ENCODE measurements around the gene AIFM1. TPM values are rescaled to one million over a fixed set of nuclear protein-coding genes. Genes with fewer than 3 reads are reported as not detected.

Gene AIFM1
- total RNA-seq, 1 donor from 2014 or later, result 14.2 TPM

- Histone ChIP-seq H3K9me3 (no peaks in the 10 kb centered on the region), H3K36me3 (no peaks in the 10 kb centered on the region), H3K4me1 (peaks cover 46% of the 10 kb centered on the region), H3K4me3 (peak overlapping the region in 1 of 2 donors; percentile 16), H3K27ac (peak overlapping the region; percentile 76), H3K27me3 (no peaks in the 10 kb centered on the region)
- intact Hi-C loops (cut with DNase I), result loop anchor here (5.0 kb wide), 1 partner anchor 110 kb away; no protein-coding TSS in a partner anchor
- TF ChIP-seq, protein P1, sequence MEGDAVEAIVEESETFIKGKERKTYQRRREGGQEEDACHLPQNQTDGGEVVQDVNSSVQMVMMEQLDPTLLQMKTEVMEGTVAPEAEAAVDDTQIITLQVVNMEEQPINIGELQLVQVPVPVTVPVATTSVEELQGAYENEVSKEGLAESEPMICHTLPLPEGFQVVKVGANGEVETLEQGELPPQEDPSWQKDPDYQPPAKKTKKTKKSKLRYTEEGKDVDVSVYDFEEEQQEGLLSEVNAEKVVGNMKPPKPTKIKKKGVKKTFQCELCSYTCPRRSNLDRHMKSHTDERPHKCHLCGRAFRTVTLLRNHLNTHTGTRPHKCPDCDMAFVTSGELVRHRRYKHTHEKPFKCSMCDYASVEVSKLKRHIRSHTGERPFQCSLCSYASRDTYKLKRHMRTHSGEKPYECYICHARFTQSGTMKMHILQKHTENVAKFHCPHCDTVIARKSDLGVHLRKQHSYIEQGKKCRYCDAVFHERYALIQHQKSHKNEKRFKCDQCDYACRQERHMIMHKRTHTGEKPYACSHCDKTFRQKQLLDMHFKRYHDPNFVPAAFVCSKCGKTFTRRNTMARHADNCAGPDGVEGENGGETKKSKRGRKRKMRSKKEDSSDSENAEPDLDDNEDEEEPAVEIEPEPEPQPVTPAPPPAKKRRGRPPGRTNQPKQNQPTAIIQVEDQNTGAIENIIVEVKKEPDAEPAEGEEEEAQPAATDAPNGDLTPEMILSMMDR (IDR thresholded peaks at IDR 0.05), result peak in 1 of 3 experiments; percentile 9
- TF ChIP-seq POLR2AphosphoS5 (IDR thresholded peaks at IDR 0.05; ENCODE audit: insufficient read depth in 1 of 2, low read depth in 1 of 2), result no peak
- no peak for DNase-seq (ENCODE audit: extremely low spot score in 2 of 2)
Measured at GRCh38 chrX:130082244-130083106, 83.2 kb downstream of the AIFM1 start.

- TF ChIP-seq POLR2AphosphoS5 (IDR thresholded peaks at IDR 0.05; ENCODE audit: insufficient read depth in 1 of 2, low read depth in 1 of 2) (no peak), POLR2A (IDR thresholded peaks at IDR 0.05) (no peak)
- TF ChIP-seq, protein P1 (IDR thresholded peaks at IDR 0.05), result no peak
- Histone ChIP-seq H3K27ac (peak overlapping the region; percentile 76), H3K4me3 (no peak overlapping the region), H3K4me1 (peaks cover 40% of the 10 kb centered on the region), H3K27me3 (no peaks in the 10 kb centered on the region), H3K36me3 (no peaks in the 10 kb centered on the region), H3K9me3 (no peaks in the 10 kb centered on the region)
- DNase-seq (ENCODE audit: extremely low spot score in 2 of 2), result no peak
- intact Hi-C loops (cut with DNase I), result loop anchor here (5.0 kb wide), 1 partner anchor 111 kb away; no protein-coding TSS in a partner anchor
Measured at GRCh38 chrX:130081421-130082045, 84.1 kb downstream of the AIFM1 start.

- intact Hi-C loops (cut with DNase I), result loop anchor here (5.0 kb wide), 1 partner anchor 111 kb away; no protein-coding TSS in a partner anchor
- H3K4me1 ChIP-seq, result peaks cover 35% of the 10 kb centered on the region
- TF ChIP-seq POLR2AphosphoS5 (IDR thresholded peaks at IDR 0.05; ENCODE audit: insufficient read depth in 1 of 2, low read depth in 1 of 2) (no peak), POLR2A (IDR thresholded peaks at IDR 0.05) (no peak)
- TF ChIP-seq, protein P1 (IDR thresholded peaks at IDR 0.05), result no peak
- no peak overlapping the region for H3K4me3 ChIP-seq
- no peaks in the 10 kb centered on the region for H3K9me3 ChIP-seq
- no peak for DNase-seq (ENCODE audit: extremely low spot score in 2 of 2)
- peak overlapping the region; percentile 76 for H3K27ac ChIP-seq
- H3K27me3 ChIP-seq, result no peaks in the 10 kb centered on the region
- no peaks in the 10 kb centered on the region for H3K36me3 ChIP-seq
Measured at GRCh38 chrX:130080791-130081367, 84.8 kb downstream of the AIFM1 start.

DNA sequence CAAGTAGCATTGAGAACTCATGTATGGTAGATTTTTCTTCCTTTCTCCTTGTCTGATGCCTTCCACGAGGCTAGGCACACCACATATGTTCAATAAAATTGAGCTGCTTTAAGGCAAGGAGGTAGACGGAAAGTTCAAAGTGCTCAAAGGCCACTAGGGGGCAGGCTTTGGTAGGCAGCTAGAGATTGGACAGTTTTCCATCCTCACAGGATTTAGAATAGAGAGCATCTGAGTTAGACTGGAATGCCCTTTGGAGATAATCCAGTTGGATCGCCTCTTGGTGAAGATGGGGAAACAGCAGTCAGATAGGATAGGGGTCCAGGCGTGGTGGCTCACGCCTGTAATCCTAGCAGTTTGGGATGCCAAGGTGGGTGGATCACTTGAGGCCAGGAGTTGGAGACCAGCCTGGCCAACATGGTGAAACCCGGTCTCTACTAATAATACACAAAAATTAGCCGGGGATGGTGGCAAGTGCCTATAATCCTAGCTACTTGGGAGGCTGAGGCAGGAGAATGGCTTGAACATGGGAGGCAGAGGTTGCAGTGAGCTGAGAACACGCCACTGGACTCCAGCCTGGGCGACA, 85.7 kb downstream of the AIFM1 start:
- DNase-seq (ENCODE audit: extremely low spot score in 2 of 2), result no peak
- Histone ChIP-seq H3K4me1 (peaks cover 28% of the 10 kb centered on the region), H3K36me3 (no peaks in the 10 kb centered on the region), H3K4me3 (no peak overlapping the region), H3K27me3 (no peaks in the 10 kb centered on the region), H3K27ac (peak overlapping the region; percentile 76), H3K9me3 (no peaks in the 10 kb centered on the region)
- intact Hi-C loops (cut with DNase I), result loop anchor here (5.0 kb wide), 1 partner anchor 112 kb away; no protein-coding TSS in a partner anchor
- TF ChIP-seq, protein P1 (IDR thresholded peaks at IDR 0.05), result peak; percentile 19 to 65 (median 50)
- TF ChIP-seq POLR2A (IDR thresholded peaks at IDR 0.05) (no peak), POLR2AphosphoS5 (IDR thresholded peaks at IDR 0.05; ENCODE audit: insufficient read depth in 1 of 2, low read depth in 1 of 2) (peak in 1 of 2 donors; percentile 54)

Other genes with a start within 250 kb of the AIFM1 start
- gene BCORL1, start 183.2 kb downstream of the AIFM1 start, total RNA-seq, result 6.1 TPM
- gene ELF4, start 55.3 kb downstream of the AIFM1 start, total RNA-seq, result 14.7 TPM
- 0.98 TPM for gene RAB33A, start 6.1 kb upstream of the AIFM1 start, total RNA-seq
- gene ZNF280C, start 103.1 kb upstream of the AIFM1 start, total RNA-seq, result 4.2 TPM
- 6.1 TPM for gene SLC25A14, start 174.1 kb upstream of the AIFM1 start, total RNA-seq
- not detected for gene GPR119, start 219.8 kb upstream of the AIFM1 start, total RNA-seq
- gene RBMX2, start 236.1 kb upstream of the AIFM1 start, total RNA-seq, result 12.8 TPM

Data from vagina (tissue), 2 donors.